Neural cell (in vitro differentiated cells): Measurements from ENCODE around the gene SETBP1. TPM values are rescaled to one million over a fixed set of nuclear protein-coding genes. Genes with fewer than 3 reads are reported as not detected.

ENCODE experiments used
- H2AFZ ChIP-seq: fragments of 200-600, 300-800 bp; sonication (generic), shearing (Covaris generic); 2 replicates; pipeline ENCODE4 v1.6.0; 2014; ENCODE audit warnings: low read depth, mild to moderate bottlenecking, antibody characterized with exemption, low read length, moderate library complexity
- H3F3A ChIP-seq: fragments of 200-600 bp; shearing (Covaris generic); 2 replicates; pipeline ENCODE4 v1.6.1; 2016; ENCODE audit warnings: mild to moderate bottlenecking, moderate library complexity, mixed read lengths, antibody characterized with exemption, low read length; ENCODE audit not compliant: insufficient read depth, poor library complexity, severe bottlenecking
- H3K27ac ChIP-seq: fragments of 200-600, 300-800 bp; sonication (generic), shearing (Covaris generic); 2 replicates; pipeline ENCODE4 v1.5.1; 2014; ENCODE audit warnings: mild to moderate bottlenecking, low read length, moderate library complexity
- H3K27me3 ChIP-seq: fragments of 300-800, 200-600 bp; sonication (generic), shearing (Covaris generic); 2 replicates; pipeline ENCODE4 v1.6.0; 2014; ENCODE audit warnings: mild to moderate bottlenecking, low read depth, low read length, moderate library complexity; ENCODE audit not compliant: insufficient read depth
- H3K36me3 ChIP-seq: fragments of 300-800, 200-600 bp; sonication (generic), shearing (Covaris generic); 2 replicates; pipeline ENCODE4 v1.5.1; 2014; ENCODE audit warnings: mild to moderate bottlenecking, antibody characterized with exemption, low read length, moderate library complexity; ENCODE audit not compliant: insufficient read depth
- H3K4me2 ChIP-seq: fragments of 300-800, 200-600 bp; sonication (generic), shearing (Covaris generic); 2 replicates; pipeline ENCODE4 v1.6.0; 2014; ENCODE audit warnings: mild to moderate bottlenecking, low read length
- H3K4me3 ChIP-seq: fragments of 300-800, 200-600 bp; sonication (generic), shearing (Covaris generic); 2 replicates; pipeline ENCODE4 v1.5.1; 2014; ENCODE audit warnings: mild to moderate bottlenecking, low read length, moderate library complexity
- H3K79me2 ChIP-seq: fragments of 200-600 bp; shearing (Covaris generic); replicated peaks from 2 replicates; pipeline ENCODE4 v1.6.0; 2014; ENCODE audit warnings: mild to moderate bottlenecking, low read length, moderate library complexity; ENCODE audit not compliant: insufficient read depth
- H3K9ac ChIP-seq: fragments of 300-800, 200-600 bp; sonication (generic), shearing (Covaris generic); 2 replicates; pipeline ENCODE4 v1.6.1; 2016; ENCODE audit warnings: mild to moderate bottlenecking, low read length, mixed read lengths
- H3K9me2 ChIP-seq: fragments of 200-600 bp; shearing (Covaris generic); 2 replicates; pipeline ENCODE4 v1.6.1; 2016; ENCODE audit warnings: mild to moderate bottlenecking, low read length, mixed read lengths; ENCODE audit not compliant: insufficient read depth
- H3K9me3 ChIP-seq: fragments of 200-600, 300-800 bp; sonication (generic), shearing (Covaris generic); 2 replicates; pipeline ENCODE4 v1.6.1; 2016; ENCODE audit warnings: mild to moderate bottlenecking, mixed run types, low read length, moderate library complexity, mixed read lengths
- H4K20me1 ChIP-seq: fragments of 200-600 bp; shearing (Covaris generic); 2 replicates; pipeline ENCODE4 v1.6.1; 2016; ENCODE audit warnings: mild to moderate bottlenecking, mixed run types; ENCODE audit not compliant: insufficient read depth
- CTCF ChIP-seq: fragments of 450-650 bp; IDR thresholded peaks from 2 replicates; pipeline ENCODE4 v1.5.1; 2014; ENCODE audit warnings: antibody characterized with exemption, mild to moderate bottlenecking, moderate library complexity; ENCODE audit not compliant: poor library complexity, severe bottlenecking
- EP300 ChIP-seq: fragments of 450-650 bp; conservative IDR thresholded peaks from 2 replicates; pipeline ENCODE4 v1.6.1; 2014; ENCODE audit warnings: antibody characterized with exemption, mild to moderate bottlenecking, moderate library complexity; ENCODE audit not compliant: poor library complexity, severe bottlenecking
- EZH2 ChIP-seq: fragments of 200-600, 300-800 bp; shearing (Covaris generic), sonication (generic); IDR thresholded peaks from 2 replicates; pipeline ENCODE4 v1.6.1; 2014; ENCODE audit warnings: antibody characterized with exemption, low read length, borderline replicate concordance, mild to moderate bottlenecking; ENCODE audit not compliant: insufficient read depth, poor library complexity, severe bottlenecking
- MXI1 ChIP-seq: fragments of 450-650 bp; conservative IDR thresholded peaks from 2 replicates; pipeline ENCODE4 v1.6.1; 2014; ENCODE audit warnings: antibody characterized with exemption, mild to moderate bottlenecking; ENCODE audit not compliant: poor library complexity, severe bottlenecking
- POLR2AphosphoS5 ChIP-seq: IDR thresholded peaks from 2 replicates; pipeline ENCODE4 v1.6.1; 2012
- RAD21 ChIP-seq: fragments of 450-650 bp; conservative IDR thresholded peaks from 2 replicates; pipeline ENCODE4 v1.6.1; 2014; ENCODE audit warnings: antibody characterized with exemption, mild to moderate bottlenecking, moderate library complexity
- REST ChIP-seq: IDR thresholded peaks from 2 replicates; pipeline ENCODE4 v1.6.1; 2012; ENCODE audit warnings: borderline replicate concordance
- SMC3 ChIP-seq: fragments of 450-650 bp; conservative IDR thresholded peaks from 2 replicates; pipeline ENCODE4 v1.6.1; 2014; ENCODE audit warnings: antibody characterized with exemption, mild to moderate bottlenecking, moderate library complexity; ENCODE audit not compliant: poor library complexity
- TAF1 ChIP-seq: IDR thresholded peaks from 2 replicates; pipeline ENCODE4 v1.6.1; 2012; ENCODE audit warnings: low read depth
- polyA plus RNA-seq: library from polyadenylated mRNA; depleted of rRNA; stranded (reverse); fragments of >200 nt; gene quantifications from 2 replicates; pipeline ENCODE4 v1.2.3, GENCODE V29; 2014

Gene SETBP1
- polyA plus RNA-seq, 1 donor from 2014 or later: 13.7 TPM

GRCh38 chr18:44816050-44816449 is 135.4 kb downstream of the SETBP1 start:
- Histone ChIP-seq H3K9me2 (no peaks in the 10 kb centered on the region), H3K9me3 (no peaks in the 10 kb centered on the region), H3K9ac (no peak overlapping the region), H4K20me1 (no peaks in the 10 kb centered on the region), H3K79me2 (peaks cover 38% of the 10 kb centered on the region), H3K27ac (no peak overlapping the region), H3K36me3 (no peaks in the 10 kb centered on the region), H3F3A (no peaks in the 10 kb centered on the region), H2AFZ (no peak overlapping the region), H3K4me3 (no peak overlapping the region), H3K4me2 (no peak overlapping the region), H3K27me3 (no peaks in the 10 kb centered on the region)
- TF ChIP-seq SMC3 (no peak), POLR2AphosphoS5 (no peak), CTCF (no peak), REST (no peak), MXI1 (no peak)

GRCh38 chr18:44816477-44816876 is 135.8 kb downstream of the SETBP1 start:
- Histone ChIP-seq H3K27ac (no peak overlapping the region), H3K36me3 (no peaks in the 10 kb centered on the region), H3K4me3 (no peak overlapping the region)

More at GRCh38 chr18:44816477-44816876, 135.8 kb downstream of the SETBP1 start:
- Histone ChIP-seq H3K9me3 (no peaks in the 10 kb centered on the region), H2AFZ (no peak overlapping the region), H3K9ac (no peak overlapping the region), H3K79me2 (peaks cover 37% of the 10 kb centered on the region), H3K4me2 (no peak overlapping the region), H3K27me3 (no peaks in the 10 kb centered on the region), H4K20me1 (no peaks in the 10 kb centered on the region), H3F3A (no peaks in the 10 kb centered on the region), H3K9me2 (no peaks in the 10 kb centered on the region)
- TF ChIP-seq MXI1 (no peak), EZH2 (no peak), EP300 (no peak), POLR2AphosphoS5 (no peak), SMC3 (no peak), RAD21 (no peak), TAF1 (no peak), REST (no peak), CTCF (no peak)
